ENCODE data around the gene YJEFN3.

The YJEFN3 gene

GRCh38 chr19:19544954-19545591, 16.4 kb downstream of the YJEFN3 start:
- Histone ChIP-seq H3K27ac (ENCODE audit: low read depth, low read length) (no peak overlapping the region), H3K27me3 (ENCODE audit: control insufficient read depth in 1 of 2, insufficient read depth in 2 of 2, low read length in 2 of 2) (peaks cover 10 to 70% of the 10 kb centered on the region in 2 donors), H3K9ac (ENCODE audit: low read length) (no peak overlapping the region), H3K36me3 (ENCODE audit: insufficient read depth, low read length) (no peaks in the 10 kb centered on the region), H3K4me1 (ENCODE audit: insufficient read depth, low read length) (peaks cover 12% of the 10 kb centered on the region), H3K9me3 (ENCODE audit: low read length) (no peaks in the 10 kb centered on the region), H3K4me3 (ENCODE audit: low read depth in 1 of 2, low read length in 2 of 2) (no peak overlapping the region)

- Histone ChIP-seq H3K9me3 (ENCODE audit: low read length) (no peaks in the 10 kb centered on the region), H3K36me3 (ENCODE audit: insufficient read depth, low read length) (no peaks in the 10 kb centered on the region), H3K27me3 (ENCODE audit: control insufficient read depth in 1 of 2, insufficient read depth in 2 of 2, low read length in 2 of 2) (peaks cover 10 to 69% of the 10 kb centered on the region in 2 donors), H3K4me1 (ENCODE audit: insufficient read depth, low read length) (peaks cover 10% of the 10 kb centered on the region), H3K27ac (ENCODE audit: low read depth, low read length) (no peak overlapping the region), H3K4me3 (ENCODE audit: low read depth in 1 of 2, low read length in 2 of 2) (no peak overlapping the region), H3K9ac (ENCODE audit: low read length) (no peak overlapping the region)
Observed at GRCh38 chr19:19545707-19546106, 17.0 kb downstream of the YJEFN3 start.

- Histone ChIP-seq H3K27me3 (ENCODE audit: control insufficient read depth in 1 of 2, insufficient read depth in 2 of 2, low read length in 2 of 2) (peaks cover 9 to 61% of the 10 kb centered on the region in 2 donors), H3K4me3 (ENCODE audit: low read depth in 1 of 2, low read length in 2 of 2) (no peak overlapping the region)
Observed at GRCh38 chr19:19546751-19547162, 18.0 kb downstream of the YJEFN3 start.

GRCh38 chr19:19547674-19548336, 19.1 kb downstream of the YJEFN3 start:
- no peaks in the 10 kb centered on the region for H3K36me3 ChIP-seq (ENCODE audit: insufficient read depth, low read length)
- no peak overlapping the region for H3K27ac ChIP-seq (ENCODE audit: low read depth, low read length)
- no peaks in the 10 kb centered on the region for H3K4me1 ChIP-seq (ENCODE audit: insufficient read depth, low read length)
- H3K9me3 ChIP-seq (ENCODE audit: low read length) = no peaks in the 10 kb centered on the region
- H3K9ac ChIP-seq (ENCODE audit: low read length) = no peak overlapping the region
- peaks cover 0 to 51% of the 10 kb centered on the region in 2 donors for H3K27me3 ChIP-seq (ENCODE audit: control insufficient read depth in 1 of 2, insufficient read depth in 2 of 2, low read length in 2 of 2)
- no peak overlapping the region for H3K4me3 ChIP-seq (ENCODE audit: low read depth in 1 of 2, low read length in 2 of 2)

More at GRCh38 chr19:19546751-19547162, 18.0 kb downstream of the YJEFN3 start:
- Histone ChIP-seq H3K4me1 (ENCODE audit: insufficient read depth, low read length) (no peaks in the 10 kb centered on the region), H3K36me3 (ENCODE audit: insufficient read depth, low read length) (no peaks in the 10 kb centered on the region), H3K9ac (ENCODE audit: low read length) (no peak overlapping the region), H3K27ac (ENCODE audit: low read depth, low read length) (no peak overlapping the region), H3K9me3 (ENCODE audit: low read length) (no peaks in the 10 kb centered on the region)

GRCh38 chr19:19548915-19549759, 20.4 kb downstream of the YJEFN3 start:
- H3K27me3 ChIP-seq (ENCODE audit: control insufficient read depth in 1 of 2, insufficient read depth in 2 of 2, low read length in 2 of 2) = peaks cover 0 to 40% of the 10 kb centered on the region in 2 donors

GRCh38 chr19:19549804-19550464, 21.2 kb downstream of the YJEFN3 start:
- Histone ChIP-seq H3K4me3 (ENCODE audit: low read depth in 1 of 2, low read length in 2 of 2) (no peak overlapping the region), H3K4me1 (ENCODE audit: insufficient read depth, low read length) (no peaks in the 10 kb centered on the region), H3K27me3 (ENCODE audit: control insufficient read depth in 1 of 2, insufficient read depth in 2 of 2, low read length in 2 of 2) (peaks cover 0 to 42% of the 10 kb centered on the region in 2 donors), H3K9me3 (ENCODE audit: low read length) (no peaks in the 10 kb centered on the region), H3K36me3 (ENCODE audit: insufficient read depth, low read length) (no peaks in the 10 kb centered on the region), H3K9ac (ENCODE audit: low read length) (no peak overlapping the region), H3K27ac (ENCODE audit: low read depth, low read length) (no peak overlapping the region)

More at GRCh38 chr19:19548915-19549759, 20.4 kb downstream of the YJEFN3 start:
- no peaks in the 10 kb centered on the region for H3K9me3 ChIP-seq (ENCODE audit: low read length)
- H3K4me1 ChIP-seq (ENCODE audit: insufficient read depth, low read length) = no peaks in the 10 kb centered on the region
- no peak overlapping the region for H3K4me3 ChIP-seq (ENCODE audit: low read depth in 1 of 2, low read length in 2 of 2)
- H3K27ac ChIP-seq (ENCODE audit: low read depth, low read length) = no peak overlapping the region
- H3K36me3 ChIP-seq (ENCODE audit: insufficient read depth, low read length) = no peaks in the 10 kb centered on the region
- H3K9ac ChIP-seq (ENCODE audit: low read length) = no peak overlapping the region

- Histone ChIP-seq H3K36me3 (ENCODE audit: insufficient read depth, low read length) (no peaks in the 10 kb centered on the region), H3K9me3 (ENCODE audit: low read length) (no peaks in the 10 kb centered on the region), H3K9ac (ENCODE audit: low read length) (no peak overlapping the region), H3K4me3 (ENCODE audit: low read depth in 1 of 2, low read length in 2 of 2) (no peak overlapping the region), H3K27me3 (ENCODE audit: control insufficient read depth in 1 of 2, insufficient read depth in 2 of 2, low read length in 2 of 2) (peaks cover 0 to 42% of the 10 kb centered on the region in 2 donors), H3K27ac (ENCODE audit: low read depth, low read length) (no peak overlapping the region), H3K4me1 (ENCODE audit: insufficient read depth, low read length) (no peaks in the 10 kb centered on the region)
Observed at GRCh38 chr19:19550485-19550929, 21.8 kb downstream of the YJEFN3 start.

- Histone ChIP-seq H3K9me3 (ENCODE audit: low read length) (no peaks in the 10 kb centered on the region), H3K4me3 (ENCODE audit: low read depth in 1 of 2, low read length in 2 of 2) (no peak overlapping the region), H3K9ac (ENCODE audit: low read length) (no peak overlapping the region), H3K27me3 (ENCODE audit: control insufficient read depth in 1 of 2, insufficient read depth in 2 of 2, low read length in 2 of 2) (peaks cover 0 to 42% of the 10 kb centered on the region in 2 donors), H3K36me3 (ENCODE audit: insufficient read depth, low read length) (no peaks in the 10 kb centered on the region), H3K27ac (ENCODE audit: low read depth, low read length) (no peak overlapping the region), H3K4me1 (ENCODE audit: insufficient read depth, low read length) (no peaks in the 10 kb centered on the region)
Observed at GRCh38 chr19:19550972-19551852, 22.5 kb downstream of the YJEFN3 start.

GRCh38 chr19:19551853-19552192, 23.1 kb downstream of the YJEFN3 start:
- no peak overlapping the region for H3K4me3 ChIP-seq (ENCODE audit: low read depth in 1 of 2, low read length in 2 of 2)
- no peaks in the 10 kb centered on the region for H3K36me3 ChIP-seq (ENCODE audit: insufficient read depth, low read length)
- no peaks in the 10 kb centered on the region for H3K9me3 ChIP-seq (ENCODE audit: low read length)
- peaks cover 0 to 42% of the 10 kb centered on the region in 2 donors for H3K27me3 ChIP-seq (ENCODE audit: control insufficient read depth in 1 of 2, insufficient read depth in 2 of 2, low read length in 2 of 2)
- no peak overlapping the region for H3K9ac ChIP-seq (ENCODE audit: low read length)
- H3K4me1 ChIP-seq (ENCODE audit: insufficient read depth, low read length) = no peaks in the 10 kb centered on the region
- H3K27ac ChIP-seq (ENCODE audit: low read depth, low read length) = no peak overlapping the region

- H3K36me3 ChIP-seq (ENCODE audit: insufficient read depth, low read length) = no peaks in the 10 kb centered on the region
- H3K9ac ChIP-seq (ENCODE audit: low read length) = no peak overlapping the region
- no peaks in the 10 kb centered on the region for H3K4me1 ChIP-seq (ENCODE audit: insufficient read depth, low read length)
- no peak overlapping the region for H3K4me3 ChIP-seq (ENCODE audit: low read depth in 1 of 2, low read length in 2 of 2)
- no peak overlapping the region for H3K27ac ChIP-seq (ENCODE audit: low read depth, low read length)
- peaks cover 0 to 35% of the 10 kb centered on the region in 2 donors for H3K27me3 ChIP-seq (ENCODE audit: control insufficient read depth in 1 of 2, insufficient read depth in 2 of 2, low read length in 2 of 2)
- no peaks in the 10 kb centered on the region for H3K9me3 ChIP-seq (ENCODE audit: low read length)
Observed at GRCh38 chr19:19552798-19553197, 24.1 kb downstream of the YJEFN3 start.

Measured in muscle layer of colon (tissue), 2 donors.